NT2/D1 (cell line): ENCODE measurements around the gene SERPINB4.

Experiments used
- SUZ12 ChIP-seq: IDR thresholded peaks from 2 replicates; pipeline ENCODE4 v1.6.1; 2011; ENCODE audit not compliant: insufficient read length, insufficient read depth; ENCODE audit errors: extremely low read depth
- ZNF274 ChIP-seq: IDR thresholded peaks from 2 replicates; pipeline ENCODE4 v1.6.1; 2011; ENCODE audit warnings: mild to moderate bottlenecking, low read depth, low read length

GRCh38 chr18:63624863-63625262, 19.2 kb downstream of the SERPINB4 start:
- TF ChIP-seq SUZ12 (no peak), ZNF274 (no peak)
